GM12873 (cell line): ENCODE results near the gene UPF2.
A peak's percentile ranks its signal among the peaks of the same experiment; 100 is the strongest.

Source experiments
- CTCF ChIP-seq: IDR thresholded peaks from 2 replicates; pipeline ENCODE4 v1.5.1; 2012; ENCODE audit warnings: low read depth, mild to moderate bottlenecking, moderate library complexity, low read length, control low read depth; ENCODE audit not compliant: insufficient read depth; ENCODE audit errors: missing control alignments

Gene UPF2

GRCh38 chr10:12013926-12014325 lies 28.7 kb downstream of the UPF2 start:
- no peak for TF ChIP-seq CTCF

GRCh38 chr10:12010353-12010752 lies 32.3 kb downstream of the UPF2 start:
- no peak for TF ChIP-seq CTCF

- TF ChIP-seq CTCF, result no peak
Measured at GRCh38 chr10:12006671-12007070, 35.9 kb downstream of the UPF2 start.

- no peak for TF ChIP-seq CTCF
Measured at GRCh38 chr10:11993834-11994468, 48.7 kb downstream of the UPF2 start.

- TF ChIP-seq CTCF, result no peak
Measured at GRCh38 chr10:11988924-11989323, 53.7 kb downstream of the UPF2 start.

- peak; percentile 85 for TF ChIP-seq CTCF
Measured at GRCh38 chr10:11986593-11987216, 55.9 kb downstream of the UPF2 start.

DNA sequence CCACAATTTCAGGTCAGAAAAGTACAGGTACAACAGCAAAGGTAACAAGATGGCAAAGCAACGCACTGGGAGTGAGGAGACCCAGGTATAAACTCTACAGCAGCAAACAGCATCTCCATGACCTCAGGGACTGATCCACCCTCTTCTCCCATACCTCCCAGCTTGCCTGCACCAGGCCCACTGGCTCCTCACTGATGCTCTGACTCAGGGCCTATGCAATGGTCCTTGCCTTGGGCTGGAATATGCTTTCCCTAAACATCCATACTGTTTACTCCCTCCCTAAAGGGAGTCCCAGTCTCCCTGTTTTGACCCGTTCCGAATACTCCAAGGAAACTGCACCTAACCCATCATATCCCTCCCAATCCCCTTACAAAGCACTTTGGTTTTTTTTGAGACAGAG lies 60.4 kb downstream of the UPF2 start:
- TF ChIP-seq CTCF, result no peak
